HCEC 1CT (cell line): ENCODE data around the gene DPYSL3.

Experiments used
- DNase-seq: peaks from one replicate; pipeline ENCODE4 v3.0.0-alpha.2; 2017

The DPYSL3 gene

GRCh38 chr5:147360816-147361215 is 149.1 kb downstream of the DPYSL3 start:
- no peak for DNase-seq

GRCh38 chr5:147359581-147359980 is 150.3 kb downstream of the DPYSL3 start:
- no peak for DNase-seq

GRCh38 chr5:147359101-147359500 is 150.8 kb downstream of the DPYSL3 start:
- no peak for DNase-seq

- DNase-seq = no peak
These were observed 160.6 kb downstream of the DPYSL3 start for GRCh38 chr5:147349241-147349640.

GRCh38 chr5:147348451-147348850 is 161.4 kb downstream of the DPYSL3 start:
- no peak for DNase-seq

GRCh38 chr5:147348046-147348445 is 161.8 kb downstream of the DPYSL3 start:
- peak; percentile 40 for DNase-seq

- peak; percentile 17 for DNase-seq
These were observed 163.8 kb downstream of the DPYSL3 start for GRCh38 chr5:147346006-147346561.

- DNase-seq = no peak
These were observed 165.0 kb downstream of the DPYSL3 start for GRCh38 chr5:147344861-147345260.

GRCh38 chr5:147341345-147341744 is 168.5 kb downstream of the DPYSL3 start:
- DNase-seq = no peak

- DNase-seq = no peak
These were observed 168.9 kb downstream of the DPYSL3 start for GRCh38 chr5:147340941-147341340.
